Spinal cord (tissue), 10 donors: ENCODE results near the gene POU2F1. TPM values are rescaled to one million over a fixed set of nuclear protein-coding genes. Genes with fewer than 3 reads are reported as not detected.

Experiments
- DNase-seq, 6 donors: peaks; one replicate each; pipeline versions ENCODE4 v3.0.0 to v3.0.0-alpha.2; 2013 to 2015; ENCODE audit warnings: low spot score in 6 of 6, low read depth in 4 of 6
- H3K27ac ChIP-seq: one replicate; pipeline ENCODE4 v1.5.1; 2013; ENCODE audit warnings: low read depth, low read length, control low read depth
- H3K27me3 ChIP-seq: one replicate; pipeline ENCODE4 v1.6.1; 2013; ENCODE audit warnings: low read length; ENCODE audit not compliant: control insufficient read depth, insufficient read depth
- H3K36me3 ChIP-seq: one replicate; pipeline ENCODE4 v1.6.1; 2013; ENCODE audit warnings: low read length; ENCODE audit not compliant: control insufficient read depth, insufficient read depth
- H3K4me1 ChIP-seq: one replicate; pipeline ENCODE4 v1.6.1; 2013; ENCODE audit warnings: low read length; ENCODE audit not compliant: control insufficient read depth, insufficient read depth
- H3K4me3 ChIP-seq: one replicate; pipeline ENCODE4 v1.5.1; 2013; ENCODE audit warnings: low read depth, low read length, control low read depth
- H3K9me3 ChIP-seq: one replicate; pipeline ENCODE4 v1.6.1; 2013; ENCODE audit warnings: low read length; ENCODE audit not compliant: control insufficient read depth, insufficient read depth
- WGBS: methylation state at CpG from one replicate; pipeline ENCODE4 v1.1.5; 2013; ENCODE audit warnings: missing lambda C conversion rate; ENCODE audit not compliant: insufficient coverage; 5-methylcytosine and 5-hydroxymethylcytosine counted together
- polyA plus RNA-seq, 2 donors: library from polyadenylated mRNA; unstranded; fragments of 120-200 nt; gene quantifications; one replicate each; pipeline ENCODE4 v1.2.1, GENCODE V29; 2013; ENCODE audit not compliant: insufficient read length in 2 of 2
- total RNA-seq, 2 donors: library from RNA; depleted of rRNA in 1 of 2; stranded (reverse); fragments of 120-200 nt in 1 of 2; fragments of >200 nt in 1 of 2; gene quantifications; one replicate each; pipeline versions ENCODE4 v1.2.3 to v1.2.4, GENCODE V29; 2013 to 2014
- donor health status: healthy.

The POU2F1 gene
- total and polyA plus RNA-seq, 4 donors, result 14.2 to 28.8 (median 17.3) TPM

DNA sequence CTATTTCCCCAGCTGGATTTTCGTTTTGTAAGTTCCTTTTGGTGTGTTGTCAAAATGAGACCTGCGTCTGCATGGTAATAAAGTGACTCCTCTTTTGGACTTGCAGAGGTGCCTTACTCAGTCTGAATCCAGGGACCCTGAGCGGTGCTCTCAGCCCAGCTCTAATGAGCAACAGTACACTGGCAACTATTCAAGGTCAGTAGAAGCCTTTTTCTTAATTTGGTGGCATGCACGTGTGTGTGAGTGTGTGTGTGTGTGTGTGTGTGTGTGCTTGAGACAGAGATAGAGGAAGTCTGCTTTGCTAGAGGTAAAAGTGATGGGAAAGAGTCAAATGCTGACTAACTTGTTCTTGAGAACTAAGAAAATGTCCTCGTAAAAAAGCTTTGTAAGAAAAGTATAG is 192.2 kb downstream of the POU2F1 start:
- WGBS, result 86% methylated on average over 4 of the region's 5 CpGs
- Histone ChIP-seq H3K36me3 (peaks cover 17% of the 10 kb centered on the region), H3K9me3 (no peaks in the 10 kb centered on the region), H3K4me3 (no peak overlapping the region), H3K27ac (no peak overlapping the region), H3K27me3 (no peaks in the 10 kb centered on the region), H3K4me1 (no peaks in the 10 kb centered on the region)
- DNase-seq, result no peak

DNA sequence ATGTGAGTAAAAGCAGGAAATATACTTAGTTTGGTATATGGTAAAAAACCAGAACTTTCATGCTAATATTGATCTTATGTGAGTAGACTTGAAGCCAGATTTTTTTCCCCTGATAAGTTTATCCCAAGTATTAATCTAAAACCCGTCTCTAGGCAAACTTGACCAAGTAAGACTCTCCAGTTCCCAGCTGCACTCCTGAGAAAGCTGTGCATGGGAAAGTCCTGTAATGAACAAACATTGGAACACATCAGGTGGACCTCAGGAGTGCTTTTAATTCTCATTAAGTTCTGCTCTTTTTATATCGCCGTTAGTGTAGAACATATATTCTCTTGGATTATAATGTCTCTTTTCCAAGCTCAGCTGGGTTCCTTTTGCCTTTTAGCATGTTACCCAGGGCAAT is 192.6 kb downstream of the POU2F1 start:
- no peaks in the 10 kb centered on the region for H3K4me1 ChIP-seq
- H3K27me3 ChIP-seq, result no peaks in the 10 kb centered on the region
- no peak overlapping the region for H3K27ac ChIP-seq
- peaks cover 17% of the 10 kb centered on the region for H3K36me3 ChIP-seq
- H3K9me3 ChIP-seq, result no peaks in the 10 kb centered on the region
- no peak for DNase-seq
- no peak overlapping the region for H3K4me3 ChIP-seq
- 89% methylated on average over 1 of the region's 3 CpGs for WGBS

DNA sequence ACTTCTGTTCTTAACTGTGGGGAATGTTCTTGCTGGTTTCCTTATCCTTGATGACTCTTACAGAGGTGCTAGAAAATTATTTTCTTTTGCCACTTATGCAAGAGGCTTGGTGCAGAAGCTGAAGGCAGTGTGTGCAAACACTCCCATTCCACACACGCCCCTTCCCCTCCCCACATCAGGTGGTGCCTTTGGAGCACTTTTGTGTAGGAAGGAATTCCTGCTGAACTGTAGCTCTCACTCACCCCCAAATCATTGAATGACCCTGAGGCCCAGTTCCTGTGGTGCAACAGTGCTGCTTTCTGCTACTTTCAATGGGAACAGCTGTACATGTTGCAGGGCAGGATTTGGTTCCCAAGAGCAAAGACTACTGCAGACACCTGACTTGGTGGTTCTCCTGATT is 195.8 kb downstream of the POU2F1 start:
- no peak for DNase-seq
- H3K36me3 ChIP-seq, result peaks cover 20% of the 10 kb centered on the region
- H3K9me3 ChIP-seq, result no peaks in the 10 kb centered on the region
- WGBS, result no CpG with 5 or more reads among the region's 1 CpG
- H3K4me3 ChIP-seq, result no peak overlapping the region
- no peak overlapping the region for H3K27ac ChIP-seq
- H3K27me3 ChIP-seq, result no peaks in the 10 kb centered on the region
- H3K4me1 ChIP-seq, result no peaks in the 10 kb centered on the region

DNA sequence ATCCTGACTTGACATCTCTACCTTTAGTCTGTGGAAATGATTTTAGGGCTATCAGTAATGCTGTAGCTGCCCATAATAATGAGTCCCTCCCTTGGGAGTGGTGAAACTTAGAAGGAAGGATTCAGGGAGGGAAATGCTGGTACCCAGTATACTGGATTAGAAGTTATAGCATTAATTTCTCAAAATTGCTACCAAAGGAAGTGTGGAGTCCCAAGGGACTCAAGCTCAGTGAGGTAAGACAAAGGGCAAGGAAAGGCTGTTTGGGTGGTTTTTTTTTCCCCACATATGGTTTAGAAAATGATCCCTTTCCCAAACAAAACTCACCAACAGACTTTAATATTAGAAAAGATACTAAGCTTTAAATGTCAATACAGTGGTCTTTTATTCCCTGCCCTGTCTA is 197.7 kb downstream of the POU2F1 start:
- Histone ChIP-seq H3K4me1 (no peaks in the 10 kb centered on the region), H3K36me3 (peaks cover 10% of the 10 kb centered on the region), H3K4me3 (no peak overlapping the region), H3K9me3 (no peaks in the 10 kb centered on the region), H3K27me3 (no peaks in the 10 kb centered on the region), H3K27ac (no peak overlapping the region)
- DNase-seq, result no peak

DNA sequence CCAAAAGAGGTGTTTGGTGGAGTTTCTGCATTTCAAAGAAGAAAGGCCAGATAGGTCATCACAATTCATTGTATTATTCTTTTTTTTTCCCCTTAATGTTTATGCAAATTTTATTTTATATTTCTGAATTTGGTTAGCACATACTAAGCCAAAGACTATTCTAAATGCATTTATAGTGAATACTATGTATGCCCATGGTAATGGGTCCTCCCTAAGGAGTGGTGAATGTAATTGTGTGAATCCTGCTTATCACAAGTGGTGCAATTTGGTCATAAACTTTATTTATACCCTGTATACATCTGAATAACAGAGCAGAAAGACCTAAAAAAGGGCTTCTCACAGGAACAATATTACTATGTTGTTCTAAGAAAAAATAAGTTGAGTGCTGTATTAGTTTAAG is 198.6 kb downstream of the POU2F1 start:
- Histone ChIP-seq H3K4me1 (no peaks in the 10 kb centered on the region), H3K36me3 (peaks cover 10% of the 10 kb centered on the region), H3K27me3 (no peaks in the 10 kb centered on the region), H3K4me3 (no peak overlapping the region), H3K9me3 (no peaks in the 10 kb centered on the region), H3K27ac (no peak overlapping the region)
- DNase-seq, result no peak

DNA sequence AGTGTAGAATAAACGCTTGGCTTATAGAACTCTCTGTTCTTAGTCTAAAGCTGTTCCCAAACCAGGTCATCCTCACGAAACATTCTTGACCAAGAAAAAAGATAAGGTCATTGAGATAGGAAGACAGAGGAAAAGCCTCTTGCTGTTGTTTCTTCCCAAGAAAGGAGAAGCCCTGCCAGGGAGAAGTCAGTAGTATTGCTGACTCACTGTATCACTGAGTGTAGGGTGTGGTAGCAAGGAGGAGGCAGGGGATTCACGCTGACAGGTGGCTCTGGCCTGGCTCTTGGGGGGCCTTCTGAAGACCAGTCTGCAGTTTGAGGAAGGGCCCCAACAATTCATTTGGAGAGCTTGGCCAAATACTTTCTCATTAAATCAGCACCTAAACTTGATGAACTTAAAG is 199.8 kb downstream of the POU2F1 start:
- H3K4me1 ChIP-seq, result no peaks in the 10 kb centered on the region
- DNase-seq, result no peak
- no peaks in the 10 kb centered on the region for H3K27me3 ChIP-seq
- H3K9me3 ChIP-seq, result no peaks in the 10 kb centered on the region
- H3K27ac ChIP-seq, result no peak overlapping the region
- no CpG with 5 or more reads among the region's 3 CpGs for WGBS
- H3K4me3 ChIP-seq, result no peak overlapping the region
- H3K36me3 ChIP-seq, result peaks cover 12% of the 10 kb centered on the region

DNA sequence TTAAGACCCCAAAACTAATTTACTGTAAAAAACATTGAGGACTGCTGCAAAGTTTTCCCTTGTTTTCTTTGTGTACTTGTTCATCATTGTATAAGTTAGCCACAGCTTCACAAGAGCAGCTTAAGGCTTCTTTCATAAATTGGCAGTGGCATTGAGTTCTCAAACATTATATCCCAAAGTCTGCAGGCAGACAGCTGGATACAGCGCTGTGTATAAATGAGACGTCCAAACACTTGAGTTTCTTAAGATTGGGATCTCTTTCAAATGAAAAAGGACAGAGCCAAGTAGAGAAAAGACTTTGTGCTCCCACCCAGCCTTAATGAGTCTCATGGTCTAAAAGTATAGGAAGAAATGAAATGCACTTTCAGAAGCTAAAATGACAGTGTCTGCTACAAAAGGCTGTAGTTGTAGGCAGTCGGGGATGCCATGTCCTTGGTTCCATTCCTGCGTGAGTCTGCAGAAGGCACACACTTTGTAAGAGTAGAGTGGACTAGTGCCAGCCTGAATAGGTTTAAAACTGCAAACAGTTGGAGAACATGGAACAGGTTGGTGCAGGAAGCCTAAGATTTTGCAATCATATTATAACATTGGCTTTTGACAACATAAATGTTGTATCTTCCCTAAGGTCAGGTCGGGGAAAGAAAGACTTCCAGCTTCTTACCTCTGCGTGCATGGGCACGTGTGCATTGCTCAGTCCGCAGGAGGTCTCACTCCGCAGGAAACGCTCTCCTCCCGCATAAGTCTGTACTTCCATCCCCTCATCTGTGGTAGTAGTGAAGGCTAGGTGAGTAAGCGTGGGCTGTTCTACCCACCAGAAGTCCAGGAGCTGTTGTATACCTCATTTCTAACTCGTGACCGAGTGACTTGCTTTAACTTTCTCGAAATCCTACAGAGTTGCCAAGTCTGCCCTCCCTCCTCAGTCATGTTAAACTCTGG is 203.3 kb downstream of the POU2F1 start:
- Histone ChIP-seq H3K27me3 (no peaks in the 10 kb centered on the region), H3K36me3 (peaks cover 8% of the 10 kb centered on the region), H3K4me1 (peaks cover 10% of the 10 kb centered on the region), H3K9me3 (no peaks in the 10 kb centered on the region), H3K27ac (no peak overlapping the region), H3K4me3 (no peak overlapping the region)
- DNase-seq, result no peak
- WGBS, result 81% methylated on average over 6 of the region's 15 CpGs

DNA sequence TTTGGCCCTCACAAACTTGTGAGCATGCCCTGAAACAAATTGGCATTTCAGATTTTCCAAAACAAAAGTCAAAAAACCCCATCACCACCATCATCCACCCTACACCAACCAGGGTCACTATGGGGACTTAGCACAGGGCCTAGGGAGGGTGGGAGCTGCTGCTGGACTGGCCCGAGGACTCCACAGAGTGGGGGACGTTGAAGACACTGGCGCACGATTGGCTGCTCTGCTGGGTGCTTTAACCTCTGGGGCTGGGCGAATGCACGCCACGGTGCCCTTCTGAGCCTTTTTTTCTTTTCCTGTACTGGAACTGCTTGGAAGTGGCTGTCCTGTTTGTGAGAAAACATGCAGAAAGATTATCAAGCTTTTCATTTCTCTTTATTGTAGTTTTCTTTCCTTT is 204.8 kb downstream of the POU2F1 start:
- no peaks in the 10 kb centered on the region for H3K9me3 ChIP-seq
- 68% methylated on average over 6 of the region's 7 CpGs for WGBS

DNA sequence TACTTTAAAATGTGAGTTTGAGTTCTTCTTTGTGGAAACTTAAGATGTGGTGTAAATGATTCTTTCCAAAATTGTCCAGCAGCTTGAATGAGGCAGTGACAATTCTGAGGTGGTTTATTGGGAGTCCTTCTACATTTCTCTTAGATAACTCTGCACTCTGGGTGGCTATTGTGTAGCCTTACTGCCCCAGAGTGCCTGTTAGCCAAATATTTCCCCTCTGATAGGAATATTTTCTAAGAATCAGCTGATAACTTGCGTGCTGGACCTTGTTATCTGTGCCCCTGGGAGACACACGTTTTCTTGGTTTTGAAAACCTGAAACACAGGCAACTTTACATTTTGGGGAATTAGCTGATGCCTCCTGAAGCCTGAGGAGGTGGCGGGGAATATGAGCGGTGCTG is 206.0 kb downstream of the POU2F1 start:
- Histone ChIP-seq H3K4me1 (peaks cover 30% of the 10 kb centered on the region), H3K4me3 (no peak overlapping the region), H3K9me3 (no peaks in the 10 kb centered on the region), H3K27ac (no peak overlapping the region), H3K27me3 (no peaks in the 10 kb centered on the region), H3K36me3 (peaks cover 6% of the 10 kb centered on the region)
- DNase-seq, result no peak
- 87% methylated on average over 3 of the region's 4 CpGs for WGBS

More for the DNA sequence above, 204.8 kb downstream of the POU2F1 start:
- DNase-seq, result no peak
- no peaks in the 10 kb centered on the region for H3K27me3 ChIP-seq
- no peak overlapping the region for H3K4me3 ChIP-seq
- peaks cover 18% of the 10 kb centered on the region for H3K4me1 ChIP-seq
- H3K27ac ChIP-seq, result no peak overlapping the region
- peaks cover 8% of the 10 kb centered on the region for H3K36me3 ChIP-seq

DNA sequence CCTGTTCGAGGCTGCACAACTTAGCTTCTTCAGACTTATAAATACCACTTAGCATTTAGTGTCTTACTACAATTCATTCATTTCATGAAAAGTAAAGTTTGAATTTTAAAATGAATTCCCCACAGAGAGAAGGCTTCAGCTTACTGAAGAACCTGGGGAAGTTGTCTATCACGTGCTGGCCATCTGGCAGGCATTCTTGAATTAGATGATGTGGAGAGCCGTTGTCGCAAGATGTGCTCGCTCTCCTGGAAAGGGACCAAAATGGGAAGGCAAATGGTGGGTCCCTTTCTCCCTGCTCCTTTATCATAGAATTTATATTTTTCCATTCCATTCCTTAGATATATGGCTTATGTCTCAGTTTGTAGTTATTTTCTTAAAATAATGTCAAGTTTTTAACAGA is 207.2 kb downstream of the POU2F1 start:
- Histone ChIP-seq H3K9me3 (no peaks in the 10 kb centered on the region), H3K36me3 (peaks cover 6% of the 10 kb centered on the region), H3K4me3 (no peak overlapping the region), H3K27me3 (no peaks in the 10 kb centered on the region), H3K4me1 (peaks cover 37% of the 10 kb centered on the region), H3K27ac (no peak overlapping the region)
- no CpG with 5 or more reads among the region's 5 CpGs for WGBS
- DNase-seq, result peak in 2 of 6 donors; percentile 31 to 64
